HepG2 (cell line): ENCODE results near the gene MPIG6B. TPM values are rescaled to one million over a fixed set of nuclear protein-coding genes. Genes with fewer than 3 reads are reported as not detected.

Source experiments
- AGO1 ChIP-seq: fragments of 200-400 bp; formaldehyde crosslinking; IDR thresholded peaks from 2 replicates; pipeline ENCODE4 v1.6.1; 2017; ENCODE audit warnings: mild to moderate bottlenecking, low read depth, low read length, moderate library complexity; ENCODE audit not compliant: poor library complexity, severe bottlenecking
- BCL3 ChIP-seq: sonication (generic); formaldehyde crosslinking; IDR thresholded peaks from 2 replicates; pipeline ENCODE4 v1.5.1; 2020; ENCODE audit warnings: mild to moderate bottlenecking, missing genetic modification reagents, moderate library complexity
- CCDC6 ChIP-seq: sonication (generic); formaldehyde crosslinking; IDR thresholded peaks from 2 replicates; pipeline ENCODE4 v1.8.1; 2022; ENCODE audit warnings: mild to moderate bottlenecking, missing genetic modification reagents, moderate library complexity
- CHD4 ChIP-seq: fragments of 200-600 bp; sonication (generic); IDR thresholded peaks from 2 replicates; pipeline ENCODE4 v1.7.0; 2017; ENCODE audit warnings: mild to moderate bottlenecking, low read length, borderline replicate concordance
- FOXA3 ChIP-seq: IDR thresholded peaks from 2 replicates; pipeline ENCODE4 v1.6.1; 2016; ENCODE audit warnings: missing genetic modification reagents, missing compliant biosample characterization
- GLI4 ChIP-seq: sonication (generic); formaldehyde crosslinking; IDR thresholded peaks from 2 replicates; pipeline ENCODE4 v1.5.1; 2020; ENCODE audit warnings: missing genetic modification reagents, mild to moderate bottlenecking, moderate library complexity, borderline replicate concordance
- HNRNPUL1 ChIP-seq: fragments of 200-400 bp; formaldehyde crosslinking; IDR thresholded peaks from 2 replicates; pipeline ENCODE4 v1.6.1; 2017; ENCODE audit warnings: low read depth, mild to moderate bottlenecking, low read length, moderate library complexity
- HOXD1 ChIP-seq: sonication (generic); formaldehyde crosslinking; IDR thresholded peaks from 2 replicates; pipeline ENCODE4 v1.5.0; 2020; ENCODE audit warnings: missing genetic modification reagents
- JUND ChIP-seq: sonication (generic); formaldehyde crosslinking; IDR thresholded peaks from 2 replicates; pipeline ENCODE4 v1.8.0; 2022; ENCODE audit warnings: mild to moderate bottlenecking, missing genetic modification reagents
- MTF2 ChIP-seq: sonication (generic); formaldehyde crosslinking; IDR thresholded peaks from 2 replicates; pipeline ENCODE4 v1.5.0; 2020; ENCODE audit warnings: missing genetic modification reagents, borderline replicate concordance
- NR2F6 ChIP-seq, 2 experiments: IDR thresholded peaks; 2 replicates each; pipeline ENCODE4 v1.6.1; 2016; ENCODE audit warnings: antibody characterized with exemption in 1 of 2, mild to moderate bottlenecking in 1 of 2
- PBX2 ChIP-seq: IDR thresholded peaks from 2 replicates; pipeline ENCODE4 v1.6.1; 2016; ENCODE audit warnings: control low read depth
- PLRG1 ChIP-seq: fragments of 450-650 bp; conservative IDR thresholded peaks from 2 replicates; pipeline ENCODE4 v1.6.1; 2016
- PRMT3 ChIP-seq: sonication (generic); formaldehyde crosslinking; IDR thresholded peaks from 2 replicates; pipeline ENCODE4 v1.8.1; 2022; ENCODE audit warnings: low read depth, mild to moderate bottlenecking, moderate library complexity, missing genetic modification reagents, borderline replicate concordance
- RBM22 ChIP-seq: fragments of 200-400 bp; formaldehyde crosslinking; optimal IDR thresholded peaks from 2 replicates; pipeline ENCODE3; 2017; ENCODE audit warnings: mild to moderate bottlenecking, low read length, moderate library complexity
- RFX1 ChIP-seq: fragments of 450-650 bp; IDR thresholded peaks from 2 replicates; pipeline ENCODE4 v1.6.1; 2017
- SP140L ChIP-seq: sonication (generic); formaldehyde crosslinking; IDR thresholded peaks from 2 replicates; pipeline ENCODE4 v1.4.0; 2020; ENCODE audit warnings: missing genetic modification reagents, borderline replicate concordance
- SUZ12 ChIP-seq: fragments of 150-350 bp; IDR thresholded peaks from 2 replicates; pipeline ENCODE4 v1.6.1; 2014; ENCODE audit warnings: low read depth, low read length
- TCF7L2 ChIP-seq: IDR thresholded peaks from 2 replicates; pipeline ENCODE4 v1.6.1; 2011; ENCODE audit warnings: mild to moderate bottlenecking, low read depth, low read length, moderate library complexity
- ZBTB7A ChIP-seq: sonication (generic); formaldehyde crosslinking; IDR thresholded peaks from 2 replicates; pipeline ENCODE4 v1.8.0; 2022; ENCODE audit warnings: mild to moderate bottlenecking, missing genetic modification reagents
- ZBTB8A ChIP-seq: sonication (generic); formaldehyde crosslinking; IDR thresholded peaks from 2 replicates; pipeline ENCODE4 v1.4.0; 2020; ENCODE audit warnings: mild to moderate bottlenecking, low read depth, missing genetic modification reagents, borderline replicate concordance
- ZNF121 ChIP-seq: sonication (generic); formaldehyde crosslinking; IDR thresholded peaks from 2 replicates; pipeline ENCODE4 v1.5.0; 2020; ENCODE audit warnings: mild to moderate bottlenecking, missing genetic modification reagents
- ZNF414 ChIP-seq: sonication (generic); formaldehyde crosslinking; IDR thresholded peaks from 2 replicates; pipeline ENCODE4 v1.5.0; 2020; ENCODE audit warnings: missing genetic modification reagents
- ZNF552 ChIP-seq: sonication (generic); formaldehyde crosslinking; IDR thresholded peaks from 2 replicates; pipeline ENCODE4 v1.9.0; 2022; ENCODE audit warnings: missing genetic modification reagents, mild to moderate bottlenecking, borderline replicate concordance
- ZNF558 ChIP-seq: sonication (generic); formaldehyde crosslinking; IDR thresholded peaks from 2 replicates; pipeline ENCODE4 v1.9.0; 2022; ENCODE audit warnings: mild to moderate bottlenecking, missing genetic modification reagents, borderline replicate concordance
- ZNF589 ChIP-seq: sonication (generic); formaldehyde crosslinking; conservative IDR thresholded peaks from 2 replicates; pipeline ENCODE4 v1.8.0; 2022; ENCODE audit warnings: mild to moderate bottlenecking, moderate library complexity, missing genetic modification reagents
- ZNF674 ChIP-seq: sonication (generic); formaldehyde crosslinking; IDR thresholded peaks from 2 replicates; pipeline ENCODE4 v1.5.0; 2020; ENCODE audit warnings: low read depth, mild to moderate bottlenecking, missing genetic modification reagents
- ZNF878 ChIP-seq: sonication (generic); formaldehyde crosslinking; IDR thresholded peaks from 2 replicates; pipeline ENCODE4 v1.8.1; 2023; ENCODE audit warnings: mild to moderate bottlenecking, missing genetic modification reagents, moderate library complexity
- polyA plus RNA-seq, 8 experiments: library from polyadenylated mRNA; depleted of rRNA in 3 of 8; stranded (reverse) in 7 of 8; unstranded in 1 of 8; fragments of >200 nt; fragmentation: Illumina TruSeq in 4 of 8; extraction: Trizol in 4 of 8; gene quantifications; 2 replicates each; pipeline versions ENCODE4 v1.2.1 to v1.2.3, GENCODE V29; 2011 to 2016; ENCODE audit warnings: low read depth in 4 of 8, missing spikeins in 1 of 8, mixed read lengths in 1 of 8; ENCODE audit not compliant: insufficient read depth in 1 of 8
- total RNA-seq, 5 experiments: library from RNA; depleted of rRNA; stranded (reverse); fragments of >200 nt; fragmentation: Illumina TruSeq; extraction: Trizol; gene quantifications; 2 replicates each; pipeline ENCODE4 v1.2.3, GENCODE V29; 2016; ENCODE audit warnings: low read depth in 1 of 5

MPIG6B gene
- total and polyA plus RNA-seq, 2 of the 13 experiments (the other 11 are each of a cell fraction or from before 2014, with no cell fraction given), result not detected

GRCh38 chr6:31736021-31736767 lies 13.0 kb downstream of the MPIG6B start, which contains the start of gene CLIC1 (continued):
- TF ChIP-seq FOXA3 (no peak; the same call in none of the 2 replicates), CHD4 (no peak), NR2F6 (IDR thresholded peaks at IDR 0.05) (no peak; the same call in 1 of the 2 replicates), NR2F6 (CRISPR knock-in tag; IDR thresholded peaks at IDR 0.05) (0 out of 2 replicates have a peak, but pooled peaks have one; percentile 28), SUZ12 (no peak), ZNF589 (CRISPR knock-in tag) (peak; percentile 65; the same call in 1 of the 2 replicates), GLI4 (CRISPR knock-in tag) (peak; percentile 7; the same call in 1 of the 2 replicates), ZNF414 (CRISPR knock-in tag) (peak; percentile 94), PRMT3 (CRISPR knock-in tag) (no peak), BCL3 (CRISPR knock-in tag) (peak; percentile 76; the same call in 1 of the 2 replicates), ZBTB7A (CRISPR knock-in tag) (no peak; the same call in none of the 2 replicates), MTF2 (CRISPR knock-in tag) (0 out of 2 replicates have a peak, but pooled peaks have one; percentile 91), ZNF674 (CRISPR knock-in tag) (no peak), ZNF558 (no peak; the same call in 1 of the 2 replicates), HNRNPUL1 (no peak), ZNF552 (CRISPR knock-in tag) (peak; percentile 49; the same call in 1 of the 2 replicates), AGO1 (no peak), RBM22 (no peak), PLRG1 (no peak), CCDC6 (CRISPR knock-in tag) (no peak), PBX2 (no peak), ZNF878 (CRISPR knock-in tag) (no peak; the same call in 1 of the 2 replicates), ZNF121 (no peak), TCF7L2 (no peak), RFX1 (no peak), ZBTB8A (CRISPR knock-in tag) (no peak; the same call in 1 of the 2 replicates), JUND (peak; percentile 90), SP140L (CRISPR knock-in tag) (no peak), HOXD1 (CRISPR knock-in tag) (no peak)
